OCI-LY3 (cell line): ENCODE measurements around the gene ENPEP.

Source experiments
- H2AFZ ChIP-seq: fragments of 200-600, 300-600 bp; shearing (Covaris generic); 2 replicates; pipeline ENCODE4 v1.6.0; 2014; ENCODE audit warnings: antibody characterized with exemption, low read depth, low read length
- H3K27ac ChIP-seq: fragments of 200-600, 300-600 bp; sonication (generic); 2 replicates; pipeline ENCODE4 v1.5.1; 2014; ENCODE audit warnings: mild to moderate bottlenecking, low read length, moderate library complexity, mixed read lengths
- H3K27me3 ChIP-seq: fragments of 200-600, 300-600 bp; sonication (generic); 2 replicates; pipeline ENCODE4 v1.6.1; 2014; ENCODE audit warnings: low read depth, low read length, mixed read lengths
- H3K36me3 ChIP-seq: fragments of 200-600, 300-600 bp; sonication (generic); replicated peaks from 2 replicates; pipeline ENCODE3; 2014; ENCODE audit warnings: low read depth, low read length, mixed read lengths
- H3K4me1 ChIP-seq: fragments of 300-600, 200-600 bp; sonication (generic); 2 replicates; pipeline ENCODE4 v1.6.1; 2014; ENCODE audit warnings: low read length, mixed read lengths
- H3K4me2 ChIP-seq: fragments of 200-600, 300-600 bp; sonication (generic); 2 replicates; pipeline ENCODE4 v1.6.1; 2014; ENCODE audit warnings: low read length, mixed read lengths
- H3K4me3 ChIP-seq: fragments of 300-600, 200-600 bp; sonication (generic); 2 replicates; pipeline ENCODE4 v1.5.1; 2014; ENCODE audit warnings: antibody characterized with exemption, mild to moderate bottlenecking, low read length, moderate library complexity
- H3K79me2 ChIP-seq: fragments of 300-600, 200-600 bp; shearing (Covaris generic); 2 replicates; pipeline ENCODE4 v1.6.1; 2014; ENCODE audit warnings: mild to moderate bottlenecking, low read length, mixed read lengths
- H3K9ac ChIP-seq: fragments of 300-600, 200-600 bp; shearing (Covaris generic); 2 replicates; pipeline ENCODE4 v1.6.0; 2014; ENCODE audit warnings: mild to moderate bottlenecking, low read length, moderate library complexity
- H3K9me3 ChIP-seq: fragments of 200-600, 300-600 bp; shearing (Covaris generic); 2 replicates; pipeline ENCODE4 v1.6.1; 2014; ENCODE audit warnings: low read length, mixed read lengths; ENCODE audit not compliant: insufficient read depth
- H4K20me1 ChIP-seq: fragments of 200-600, 300-600 bp; sonication (generic); 2 replicates; pipeline ENCODE4 v1.6.1; 2016; ENCODE audit warnings: low read length, mixed read lengths; ENCODE audit not compliant: insufficient read depth
- CTCF ChIP-seq: fragments of 200-600, 300-600 bp; sonication (generic); IDR thresholded peaks from 2 replicates; pipeline ENCODE4 v1.5.1; 2014; ENCODE audit warnings: antibody characterized with exemption, low read length, low read depth
- EZH2phosphoT487 ChIP-seq: fragments of 200-600 bp; shearing (Covaris generic); IDR thresholded peaks from 2 replicates; pipeline ENCODE4 v1.6.1; 2018; ENCODE audit warnings: antibody characterized with exemption, mixed run types, low read depth

Gene ENPEP

DNA sequence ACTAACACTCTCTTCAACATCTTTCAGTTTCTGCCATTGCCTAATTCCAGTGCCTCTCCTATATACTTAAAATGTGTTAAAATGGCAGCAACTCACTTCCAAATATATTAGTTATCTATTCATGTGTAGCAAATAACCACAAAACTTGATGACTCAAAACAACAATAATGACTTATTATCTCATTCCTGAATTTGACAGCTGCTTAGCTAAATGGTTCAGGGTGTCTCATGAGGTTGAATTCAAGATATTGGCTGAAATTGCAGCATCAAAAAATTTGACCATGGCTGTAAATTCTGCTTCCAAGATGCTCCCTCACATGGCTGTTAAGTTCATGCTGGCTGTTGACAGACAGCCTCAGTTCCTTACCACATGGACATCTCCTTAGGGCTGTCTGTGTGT lies 121.6 kb downstream of the ENPEP start:
- Histone ChIP-seq H3K27ac (no peak overlapping the region), H3K9ac (no peak overlapping the region), H3K4me3 (no peak overlapping the region), H3K79me2 (no peaks in the 10 kb centered on the region), H3K4me2 (no peak overlapping the region), H3K36me3 (peaks cover 6% of the 10 kb centered on the region), H3K27me3 (no peaks in the 10 kb centered on the region), H4K20me1 (no peaks in the 10 kb centered on the region), H3K9me3 (peaks cover 12% of the 10 kb centered on the region; the same call in 1 of the 2 replicates), H2AFZ (no peak overlapping the region), H3K4me1 (no peaks in the 10 kb centered on the region)
- TF ChIP-seq EZH2phosphoT487 (no peak), CTCF (no peak)

DNA sequence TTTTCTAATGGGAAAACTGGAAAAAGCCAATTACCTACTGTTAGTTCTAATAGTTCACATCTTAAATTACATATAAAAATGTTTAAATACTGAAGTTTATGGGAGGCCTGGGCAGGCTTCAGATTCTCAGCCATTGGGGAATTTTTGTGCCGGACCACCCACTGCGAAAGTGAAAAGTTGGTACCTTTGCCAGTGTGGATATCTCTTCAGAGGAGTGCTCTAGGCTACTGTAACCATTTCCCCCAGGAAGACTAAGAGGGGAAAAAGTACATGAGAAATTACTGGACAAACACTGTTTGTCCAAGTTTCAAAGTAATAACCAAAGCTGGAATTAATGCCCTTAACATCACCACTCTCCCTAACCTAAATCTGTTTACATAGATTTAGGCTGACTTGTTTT lies 126.1 kb downstream of the ENPEP start:
- no peaks in the 10 kb centered on the region for H3K79me2 ChIP-seq
- no peak overlapping the region for H2AFZ ChIP-seq
- peaks cover 3% of the 10 kb centered on the region; the same call in 1 of the 2 replicates for H3K9me3 ChIP-seq
- H3K4me3 ChIP-seq, result no peak overlapping the region
- H3K4me2 ChIP-seq, result no peak overlapping the region
- H3K36me3 ChIP-seq, result no peaks in the 10 kb centered on the region
- H3K4me1 ChIP-seq, result no peaks in the 10 kb centered on the region
- TF ChIP-seq EZH2phosphoT487 (no peak), CTCF (no peak)
- no peaks in the 10 kb centered on the region for H4K20me1 ChIP-seq
- no peaks in the 10 kb centered on the region for H3K27me3 ChIP-seq
- no peak overlapping the region for H3K9ac ChIP-seq
- H3K27ac ChIP-seq, result no peak overlapping the region

DNA sequence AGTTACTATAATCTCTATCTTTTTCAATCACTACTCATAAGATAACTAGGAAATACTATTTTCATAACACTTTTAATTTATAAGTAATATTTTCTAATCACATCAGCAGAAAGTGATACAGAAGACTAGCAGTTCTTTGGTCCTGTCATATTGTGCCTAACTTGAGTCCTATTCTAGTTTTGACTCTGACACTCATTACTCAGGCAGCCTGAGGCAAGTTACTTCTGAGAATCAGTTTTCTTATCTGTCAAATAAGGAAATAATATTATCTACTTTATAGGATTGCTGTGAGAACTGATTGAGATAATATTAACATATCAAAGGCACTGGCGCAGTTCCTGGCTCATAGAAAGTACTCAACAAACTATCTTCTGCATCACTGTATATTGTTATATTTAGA lies 129.1 kb downstream of the ENPEP start:
- H3K4me1 ChIP-seq, result no peaks in the 10 kb centered on the region
- no peaks in the 10 kb centered on the region for H3K9me3 ChIP-seq
- H3K27ac ChIP-seq, result no peak overlapping the region
- H3K4me3 ChIP-seq, result no peak overlapping the region
- H4K20me1 ChIP-seq, result no peaks in the 10 kb centered on the region
- no peak overlapping the region for H3K9ac ChIP-seq
- TF ChIP-seq EZH2phosphoT487 (no peak), CTCF (no peak)
- no peaks in the 10 kb centered on the region for H3K36me3 ChIP-seq
- no peak overlapping the region for H2AFZ ChIP-seq
- H3K27me3 ChIP-seq, result no peaks in the 10 kb centered on the region
- no peaks in the 10 kb centered on the region for H3K79me2 ChIP-seq
- H3K4me2 ChIP-seq, result no peak overlapping the region

DNA sequence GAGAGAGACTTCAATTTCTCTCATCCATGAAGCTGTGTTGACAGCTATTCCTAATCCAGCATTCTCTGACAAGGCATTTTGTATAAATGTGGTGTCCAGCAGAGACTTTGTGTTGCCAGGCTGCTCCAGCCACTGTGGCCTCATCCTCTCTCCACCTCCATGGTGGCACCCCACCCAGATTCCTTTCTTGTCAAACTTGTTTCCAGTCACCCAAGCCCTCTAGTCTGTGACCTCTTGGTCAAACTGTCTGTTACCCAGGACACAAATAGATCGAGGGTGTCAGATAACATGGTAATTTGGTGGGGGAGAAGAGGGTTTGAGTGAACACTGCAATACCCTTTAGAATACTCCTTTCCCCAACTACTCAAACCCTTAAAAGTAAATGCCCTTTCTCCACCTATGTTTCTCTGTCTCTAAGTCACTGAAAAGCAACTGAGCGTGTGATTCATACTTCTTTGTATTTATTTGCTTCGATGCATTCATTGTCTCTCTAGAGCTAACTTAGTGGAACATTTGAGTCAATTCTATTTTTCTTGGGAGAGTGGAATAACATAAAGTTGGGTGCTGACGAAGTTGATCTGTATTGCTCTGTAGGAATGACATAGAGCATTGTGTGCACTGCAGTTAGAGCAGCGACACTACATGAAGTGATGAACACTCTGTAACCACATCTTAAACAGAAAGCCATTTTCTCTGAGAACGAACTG lies 133.2 kb downstream of the ENPEP start:
- Histone ChIP-seq H4K20me1 (no peaks in the 10 kb centered on the region), H3K36me3 (no peaks in the 10 kb centered on the region), H2AFZ (no peak overlapping the region), H3K9ac (no peak overlapping the region), H3K27ac (no peak overlapping the region), H3K4me3 (no peak overlapping the region), H3K27me3 (no peaks in the 10 kb centered on the region), H3K9me3 (no peaks in the 10 kb centered on the region), H3K79me2 (no peaks in the 10 kb centered on the region), H3K4me1 (no peaks in the 10 kb centered on the region), H3K4me2 (no peak overlapping the region)
- TF ChIP-seq CTCF (no peak), EZH2phosphoT487 (no peak)
